MG63 (cell line): Measurements from ENCODE around the gene NALCN. TPM values are rescaled to one million over a fixed set of nuclear protein-coding genes. Genes with fewer than 3 reads are reported as not detected.
A peak's percentile ranks its signal among the peaks of the same experiment; 100 is the strongest.

Source experiments
- DNase-seq: peaks from one replicate; pipeline ENCODE4 v3.0.0-alpha.2; 2020
- H3K27me3 ChIP-seq: fragments of 250-450 bp; sonication (Bioruptor Pico); 2 replicates; pipeline ENCODE4 v1.5.1; 2020; ENCODE audit warnings: mild to moderate bottlenecking, moderate library complexity
- H3K36me3 ChIP-seq: fragments of 250-450 bp; sonication (Bioruptor Pico); 2 replicates; pipeline ENCODE4 v1.5.1; 2020; ENCODE audit warnings: mild to moderate bottlenecking, moderate library complexity
- H3K4me3 ChIP-seq: fragments of 250-450 bp; sonication (Bioruptor Pico); 2 replicates; pipeline ENCODE4 v1.5.1; 2020; ENCODE audit warnings: mild to moderate bottlenecking, moderate library complexity
- H3K9me3 ChIP-seq: fragments of 250-450 bp; sonication (Bioruptor Pico); 2 replicates; pipeline ENCODE4 v1.5.1; 2020; ENCODE audit warnings: mild to moderate bottlenecking, moderate library complexity
- total RNA-seq: library from RNA; depleted of rRNA; stranded (reverse); fragments of >200 nt; shearing (Covaris generic); gene quantifications from 2 replicates; pipeline ENCODE4 v1.2.3, GENCODE V29; 2014; ENCODE audit warnings: low replicate concordance

NALCN gene
- total RNA-seq, 1 experiment from 2014 or later, result 0.49 TPM

DNA sequence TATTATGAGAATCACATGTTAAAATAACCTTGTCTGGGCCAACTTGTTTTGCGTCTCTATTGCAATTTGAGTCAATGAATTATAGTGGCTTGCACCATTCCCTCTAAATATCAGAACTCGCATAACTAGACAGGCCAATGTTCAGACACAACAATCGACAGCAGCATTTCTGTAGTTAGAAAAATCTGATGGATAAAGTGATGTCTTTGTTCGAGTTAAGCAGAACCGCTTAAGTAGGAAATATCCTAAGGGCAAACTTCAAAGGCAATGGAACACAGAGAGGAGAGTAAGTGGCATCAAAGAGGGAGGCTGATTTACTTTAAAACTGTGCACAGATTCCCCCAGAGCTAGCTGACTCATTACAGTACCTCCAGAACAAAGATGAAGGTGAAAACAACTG, 333.9 kb downstream of the NALCN start:
- H3K36me3 ChIP-seq, result no peaks in the 10 kb centered on the region
- H3K9me3 ChIP-seq, result no peaks in the 10 kb centered on the region
- H3K4me3 ChIP-seq, result no peak overlapping the region
- no peaks in the 10 kb centered on the region for H3K27me3 ChIP-seq
- DNase-seq, result no peak

DNA sequence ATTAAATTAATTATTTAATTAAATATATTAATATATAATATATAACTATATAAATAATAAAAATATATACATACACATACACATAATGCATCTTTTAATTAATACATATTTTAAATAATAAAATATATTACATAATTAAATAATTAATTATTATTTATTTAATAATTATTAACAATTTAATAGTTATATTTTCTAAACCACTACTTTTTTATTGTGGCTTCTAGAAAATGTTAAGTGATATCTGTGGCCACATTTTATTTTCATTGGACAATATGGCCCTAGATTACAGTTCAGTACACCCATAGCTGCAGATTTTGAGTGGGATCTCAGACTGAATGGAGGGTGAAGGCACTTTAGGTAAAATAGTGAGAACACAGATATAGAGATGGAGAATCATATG, 335.7 kb downstream of the NALCN start:
- Histone ChIP-seq H3K4me3 (no peak overlapping the region), H3K36me3 (no peaks in the 10 kb centered on the region), H3K27me3 (peaks cover 1% of the 10 kb centered on the region; the same call in 1 of the 2 replicates), H3K9me3 (no peaks in the 10 kb centered on the region)
- DNase-seq, result no peak

DNA sequence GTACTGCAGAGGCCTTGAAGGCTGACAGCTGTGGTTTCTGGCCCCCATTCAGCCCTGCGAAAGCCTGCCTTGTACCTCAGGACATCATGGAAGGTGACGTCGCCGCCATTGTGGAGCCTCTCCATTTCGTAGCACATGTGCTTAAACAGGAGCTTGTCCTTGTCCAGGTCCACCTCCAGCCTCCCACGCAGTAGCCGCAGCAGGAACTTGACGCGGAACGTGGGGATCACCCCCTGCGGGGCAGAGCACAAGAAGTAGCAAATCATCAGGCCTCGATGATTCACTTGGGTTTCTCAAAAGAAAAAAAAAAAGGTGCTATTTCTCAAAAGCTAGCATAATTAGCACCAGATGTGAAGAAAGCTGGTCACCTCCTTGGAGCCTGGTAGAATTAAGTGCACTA, 351.0 kb downstream of the NALCN start:
- Histone ChIP-seq H3K4me3 (no peak overlapping the region), H3K27me3 (no peaks in the 10 kb centered on the region), H3K36me3 (no peaks in the 10 kb centered on the region), H3K9me3 (no peaks in the 10 kb centered on the region)
- no peak for DNase-seq

DNA sequence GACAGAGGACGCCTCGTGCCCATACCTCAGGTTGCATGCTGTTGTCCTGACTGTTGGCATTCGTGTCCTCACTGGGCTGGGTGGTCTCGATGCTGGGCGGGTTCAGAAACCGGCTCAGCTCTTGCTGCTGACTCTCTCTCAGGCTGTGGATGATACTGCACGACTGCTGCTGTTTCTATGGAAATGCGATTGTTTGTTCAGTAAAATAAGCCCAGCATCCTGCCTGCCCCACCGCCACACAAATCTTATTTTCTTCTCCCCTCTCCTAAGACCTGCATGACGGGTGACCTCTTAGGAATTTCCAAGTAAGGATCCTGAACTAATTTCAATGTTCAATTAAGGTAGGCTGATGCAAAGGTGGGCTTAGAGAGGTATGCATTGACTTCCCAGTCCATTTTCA, 356.5 kb downstream of the NALCN start:
- Histone ChIP-seq H3K4me3 (no peak overlapping the region), H3K36me3 (no peaks in the 10 kb centered on the region), H3K27me3 (no peaks in the 10 kb centered on the region), H3K9me3 (no peaks in the 10 kb centered on the region)
- no peak for DNase-seq

DNA sequence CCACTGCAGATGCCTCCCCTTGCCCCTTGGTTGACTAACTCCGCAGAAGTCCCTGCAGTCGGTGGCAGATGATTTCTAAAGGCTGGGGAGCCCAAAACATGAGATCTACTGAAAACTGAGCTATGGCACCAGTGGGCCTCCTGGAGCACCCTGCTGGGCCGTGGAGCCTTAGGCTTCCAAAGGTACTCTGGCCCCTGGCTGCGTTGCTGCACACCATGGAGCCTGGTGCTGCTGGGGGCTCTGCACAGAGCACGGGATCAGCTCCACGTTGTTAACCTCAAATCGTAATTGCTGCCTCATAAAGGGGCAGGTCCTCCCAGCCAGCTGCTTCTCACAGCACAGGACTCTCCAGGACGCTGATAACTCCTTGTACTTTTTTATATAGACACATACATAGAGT, 357.5 kb downstream of the NALCN start:
- DNase-seq, result no peak
- Histone ChIP-seq H3K36me3 (no peaks in the 10 kb centered on the region), H3K4me3 (no peak overlapping the region), H3K27me3 (no peaks in the 10 kb centered on the region), H3K9me3 (no peaks in the 10 kb centered on the region)

DNA sequence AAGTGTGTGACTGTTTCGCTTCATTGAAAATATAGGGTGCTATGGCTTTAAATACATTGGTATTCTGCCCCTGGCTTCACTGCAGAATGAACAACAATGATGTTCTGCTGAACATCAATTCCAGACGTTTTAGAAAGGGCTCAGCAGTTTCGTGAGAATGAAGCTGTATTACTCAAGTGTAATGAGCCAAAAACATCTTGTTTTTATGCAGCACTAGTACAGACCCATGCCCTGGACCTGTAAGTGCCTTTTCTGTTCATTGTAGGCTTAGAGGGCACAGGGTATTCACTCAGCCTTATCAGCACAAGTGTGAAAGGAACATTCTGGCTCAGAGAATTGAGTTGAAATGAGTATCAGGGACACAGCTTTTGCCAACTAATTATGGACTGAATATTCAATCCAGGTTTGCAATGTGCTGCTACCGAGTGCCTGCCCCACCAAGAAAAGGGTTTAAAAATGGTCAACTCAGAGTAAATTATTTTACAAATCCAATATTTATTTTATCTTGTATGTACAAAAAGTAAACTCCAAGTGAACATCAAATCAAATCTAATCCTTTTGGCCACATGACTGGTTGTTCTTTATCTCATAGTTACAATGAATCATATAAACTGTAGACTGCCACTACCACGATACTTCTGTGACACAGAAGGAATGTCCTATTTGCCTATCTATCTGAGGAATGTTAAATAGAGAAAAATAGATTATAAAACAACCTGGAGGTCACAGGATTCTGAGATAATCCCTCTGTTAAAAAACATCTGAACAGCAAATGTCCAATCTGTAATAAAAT, 362.8 kb downstream of the NALCN start:
- Histone ChIP-seq H3K36me3 (no peaks in the 10 kb centered on the region), H3K4me3 (no peak overlapping the region), H3K27me3 (no peaks in the 10 kb centered on the region), H3K9me3 (no peaks in the 10 kb centered on the region)
- no peak for DNase-seq

DNA sequence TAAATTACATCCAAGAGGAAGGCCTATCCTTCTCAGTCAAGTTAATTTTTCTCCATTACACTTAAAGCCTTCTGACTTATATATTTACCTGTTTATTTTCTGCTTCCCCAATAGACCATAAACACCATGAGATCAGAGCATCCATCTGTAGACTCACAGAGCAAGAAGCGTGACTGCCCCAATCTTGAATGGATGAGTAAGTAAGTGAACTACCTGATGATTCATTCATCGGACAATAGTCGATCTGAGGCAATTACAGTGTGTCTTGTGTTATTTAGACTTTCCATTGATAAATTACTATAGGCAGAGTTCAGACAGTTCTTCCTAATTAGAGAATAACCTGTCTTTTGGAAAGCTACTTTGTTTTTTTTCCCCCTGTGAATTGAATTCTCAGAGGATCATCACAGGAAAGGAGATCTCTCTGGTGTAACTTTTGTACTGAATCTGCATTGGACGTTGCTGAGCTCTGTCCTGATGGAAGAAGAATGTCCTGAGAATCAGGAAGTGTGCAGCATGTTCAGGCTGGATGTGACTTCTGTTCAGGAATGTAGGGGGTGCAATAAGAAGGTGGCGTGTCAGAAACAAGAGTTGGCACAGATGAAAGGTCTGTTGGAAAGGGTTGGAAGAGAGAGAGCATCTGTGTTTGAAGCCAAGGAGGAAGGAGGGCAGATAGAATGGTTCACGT, 367.0 kb downstream of the NALCN start:
- no peaks in the 10 kb centered on the region for H3K9me3 ChIP-seq
- no peak for DNase-seq
- no peaks in the 10 kb centered on the region for H3K27me3 ChIP-seq
- H3K4me3 ChIP-seq, result no peak overlapping the region
- H3K36me3 ChIP-seq, result no peaks in the 10 kb centered on the region

DNA sequence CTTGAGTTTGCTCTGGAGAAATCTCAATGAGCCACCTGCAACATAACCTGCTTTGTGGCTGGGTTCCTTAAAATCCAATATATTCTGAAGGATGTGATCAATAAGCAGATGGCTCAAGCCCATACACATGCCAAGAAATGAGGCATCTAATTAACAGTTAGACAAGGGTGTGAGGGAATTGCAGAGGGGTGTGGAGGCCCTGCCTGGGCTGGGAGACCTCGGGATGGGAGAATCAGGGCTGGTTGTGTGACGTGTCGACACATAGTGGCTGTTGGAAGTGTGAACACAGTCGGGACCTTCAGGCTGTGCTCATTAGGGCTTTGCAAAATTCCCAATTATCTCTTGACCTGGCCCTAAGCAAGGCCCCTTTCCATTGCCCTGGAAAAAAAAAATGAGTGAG, 379.8 kb downstream of the NALCN start:
- H3K9me3 ChIP-seq, result no peaks in the 10 kb centered on the region
- H3K27me3 ChIP-seq, result no peaks in the 10 kb centered on the region
- no peak overlapping the region for H3K4me3 ChIP-seq
- DNase-seq, result no peak
- no peaks in the 10 kb centered on the region for H3K36me3 ChIP-seq

DNA sequence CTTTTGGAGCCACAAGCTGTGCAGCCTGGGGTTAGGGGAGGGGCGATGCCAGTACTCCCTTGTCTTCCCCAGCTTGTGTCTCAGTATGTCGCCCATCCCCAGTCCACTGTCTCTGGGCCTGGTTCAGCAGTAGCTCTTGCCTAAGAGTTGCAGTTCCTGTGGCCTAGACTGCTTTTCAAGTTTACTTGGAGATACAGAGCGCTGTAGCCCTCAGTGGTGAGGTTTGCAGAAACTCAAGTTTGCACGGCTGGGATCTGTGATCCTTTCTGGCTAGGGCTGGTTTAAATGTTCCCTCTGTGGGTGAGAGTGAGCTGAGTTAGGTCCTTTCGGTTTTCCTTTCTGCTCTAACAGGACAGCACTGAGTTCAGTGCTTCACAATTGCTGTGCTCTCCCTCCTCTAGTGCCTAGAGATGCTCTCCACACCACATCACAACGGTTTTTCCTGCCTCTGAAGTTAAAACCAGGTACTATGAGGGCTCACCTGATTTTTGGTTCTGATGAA, 381.1 kb downstream of the NALCN start:
- H3K36me3 ChIP-seq, result no peaks in the 10 kb centered on the region
- H3K27me3 ChIP-seq, result no peaks in the 10 kb centered on the region; the same call in 1 of the 2 replicates
- DNase-seq, result no peak
- H3K4me3 ChIP-seq, result no peak overlapping the region
- H3K9me3 ChIP-seq, result no peaks in the 10 kb centered on the region

DNA sequence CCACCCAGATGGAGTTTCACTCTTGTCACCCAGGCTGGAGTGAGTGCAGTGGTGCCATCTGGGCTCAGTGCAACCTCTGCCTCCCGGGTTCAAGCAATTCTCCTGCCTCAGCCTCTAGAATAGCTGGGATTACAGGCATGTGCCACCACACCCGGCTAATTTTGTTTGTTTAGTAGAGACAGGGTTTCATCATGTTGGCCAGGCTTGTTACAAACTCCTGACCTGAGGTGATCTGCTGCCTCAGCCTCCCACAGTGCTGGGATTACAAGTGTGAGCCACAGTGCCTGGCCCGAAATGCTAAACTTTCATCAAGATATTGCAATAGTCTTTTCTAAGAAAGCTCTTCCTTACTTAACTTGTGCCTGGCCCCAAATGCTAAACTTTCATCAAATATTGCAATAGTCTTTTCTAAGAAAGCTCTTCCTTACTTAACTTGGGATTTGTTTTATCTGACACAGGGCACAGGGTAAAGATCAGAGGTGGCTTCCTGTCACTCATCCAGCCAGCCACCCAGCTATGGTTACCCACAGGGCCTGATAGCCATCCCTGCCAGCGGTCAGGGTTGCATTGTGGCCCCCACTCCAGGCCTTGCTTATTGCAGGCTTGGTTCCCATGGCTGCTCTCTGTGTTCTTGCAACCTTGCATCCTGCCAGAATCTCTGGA, 389.4 kb downstream of the NALCN start:
- Histone ChIP-seq H3K36me3 (no peaks in the 10 kb centered on the region), H3K4me3 (no peak overlapping the region), H3K9me3 (no peaks in the 10 kb centered on the region), H3K27me3 (no peaks in the 10 kb centered on the region; the same call in 1 of the 2 replicates)
- no peak for DNase-seq

DNA sequence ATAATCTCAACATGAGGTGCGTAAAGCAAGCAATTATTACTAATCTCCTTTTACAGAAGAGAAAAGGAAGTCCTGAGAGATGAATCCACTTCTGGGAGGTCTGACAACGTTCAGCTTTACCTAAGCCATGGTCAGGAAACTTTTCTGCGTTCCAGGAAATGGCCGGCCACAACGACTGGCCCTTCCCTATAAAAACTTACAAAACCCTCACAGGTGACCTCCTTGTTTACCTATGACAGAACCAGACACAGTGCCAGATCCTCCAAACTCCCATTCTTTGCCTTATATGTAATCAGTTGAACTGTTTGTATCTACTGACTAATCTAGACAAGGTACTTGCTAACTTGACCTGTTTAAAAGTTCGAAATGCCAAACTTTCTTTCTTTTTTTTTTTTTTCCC, 390.0 kb downstream of the NALCN start:
- Histone ChIP-seq H3K9me3 (no peaks in the 10 kb centered on the region), H3K27me3 (no peaks in the 10 kb centered on the region; the same call in 1 of the 2 replicates), H3K36me3 (no peaks in the 10 kb centered on the region), H3K4me3 (no peak overlapping the region)
- no peak for DNase-seq

DNA sequence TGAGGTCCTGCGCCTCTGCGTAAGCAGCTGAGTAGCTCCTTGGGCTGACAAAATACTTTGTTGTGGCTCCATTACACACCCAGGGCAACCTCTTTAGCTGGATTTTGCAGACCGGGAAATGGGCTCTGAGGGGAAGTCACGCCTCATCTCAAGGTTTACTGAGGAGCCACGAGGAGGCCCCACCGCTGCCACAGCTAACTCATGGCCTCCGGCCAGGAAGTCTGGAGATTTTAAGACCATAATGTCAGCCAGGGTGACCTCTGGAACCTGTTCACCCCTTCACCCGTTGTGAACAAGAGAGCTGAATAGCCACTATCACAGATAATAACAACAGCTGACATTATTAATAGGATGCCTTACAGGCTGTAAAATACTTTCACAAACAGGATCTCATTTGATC, 390.4 kb downstream of the NALCN start:
- Histone ChIP-seq H3K36me3 (no peaks in the 10 kb centered on the region), H3K27me3 (no peaks in the 10 kb centered on the region; the same call in 1 of the 2 replicates), H3K4me3 (no peak overlapping the region), H3K9me3 (no peaks in the 10 kb centered on the region)
- DNase-seq, result no peak

DNA sequence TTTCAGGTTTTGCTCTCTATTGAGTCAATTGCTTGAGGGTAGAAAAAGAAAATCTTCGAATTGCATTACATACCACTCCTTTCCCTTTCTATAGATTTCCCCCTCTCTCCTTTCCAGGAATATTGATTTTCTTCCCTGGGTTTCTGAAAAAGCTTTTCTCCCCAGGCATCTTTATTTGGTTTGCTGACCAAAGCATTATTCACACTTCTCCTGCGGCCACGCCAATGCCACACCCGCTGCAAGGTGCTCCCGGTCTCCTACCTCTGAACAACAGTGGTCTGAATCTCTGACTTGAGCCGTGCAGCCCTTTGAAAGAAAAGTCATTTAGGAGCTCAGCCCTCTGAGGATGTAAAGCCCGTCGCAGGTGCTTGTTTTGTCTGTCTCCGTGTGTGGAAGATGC, 390.8 kb downstream of the NALCN start:
- H3K27me3 ChIP-seq, result no peaks in the 10 kb centered on the region
- no peak for DNase-seq
- H3K9me3 ChIP-seq, result no peaks in the 10 kb centered on the region
- no peak overlapping the region for H3K4me3 ChIP-seq
- H3K36me3 ChIP-seq, result no peaks in the 10 kb centered on the region

DNA sequence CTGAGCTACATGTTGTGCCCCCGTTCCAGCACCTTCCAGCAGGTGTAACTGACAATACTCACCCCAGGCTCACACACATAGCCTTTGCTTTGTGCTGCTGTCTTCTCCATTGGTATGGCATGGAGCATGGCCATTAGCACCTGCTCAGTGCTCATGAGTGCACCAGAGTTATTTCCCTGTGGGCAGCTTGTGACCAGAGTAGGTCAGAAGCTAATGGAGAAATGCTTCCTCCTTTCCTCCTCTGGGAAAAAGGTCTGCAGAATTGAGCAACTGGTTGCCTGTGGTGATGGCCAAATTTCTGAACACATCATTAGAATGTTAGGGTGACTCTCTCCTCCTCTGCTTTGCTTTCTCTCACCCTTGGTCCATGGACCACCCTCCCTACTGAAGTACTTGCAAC, 397.2 kb downstream of the NALCN start:
- Histone ChIP-seq H3K36me3 (no peaks in the 10 kb centered on the region), H3K27me3 (no peaks in the 10 kb centered on the region), H3K9me3 (no peaks in the 10 kb centered on the region), H3K4me3 (no peak overlapping the region)
- DNase-seq, result no peak

DNA sequence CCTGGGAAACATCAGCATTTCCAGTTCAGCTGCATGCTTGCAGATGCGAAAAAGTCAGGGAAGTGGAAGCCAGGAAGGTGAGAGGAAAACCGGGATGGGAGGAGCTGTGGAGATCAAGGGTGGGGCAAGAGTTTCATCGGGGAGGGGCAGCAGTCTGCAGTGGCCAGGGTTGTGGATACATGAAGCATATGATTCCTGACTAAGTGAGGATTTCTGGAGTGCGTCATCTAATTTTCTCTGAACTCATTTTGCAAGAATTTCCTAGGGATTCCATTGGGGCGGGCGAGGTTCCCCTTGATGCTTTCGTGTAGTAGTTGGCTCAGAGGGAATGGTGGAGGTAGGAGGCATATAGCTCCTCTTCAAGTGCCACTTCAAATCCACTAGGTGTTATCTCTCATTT, 397.6 kb downstream of the NALCN start:
- no peaks in the 10 kb centered on the region for H3K27me3 ChIP-seq
- H3K36me3 ChIP-seq, result no peaks in the 10 kb centered on the region
- DNase-seq, result peak; percentile 54
- no peaks in the 10 kb centered on the region for H3K9me3 ChIP-seq
- no peak overlapping the region for H3K4me3 ChIP-seq

DNA sequence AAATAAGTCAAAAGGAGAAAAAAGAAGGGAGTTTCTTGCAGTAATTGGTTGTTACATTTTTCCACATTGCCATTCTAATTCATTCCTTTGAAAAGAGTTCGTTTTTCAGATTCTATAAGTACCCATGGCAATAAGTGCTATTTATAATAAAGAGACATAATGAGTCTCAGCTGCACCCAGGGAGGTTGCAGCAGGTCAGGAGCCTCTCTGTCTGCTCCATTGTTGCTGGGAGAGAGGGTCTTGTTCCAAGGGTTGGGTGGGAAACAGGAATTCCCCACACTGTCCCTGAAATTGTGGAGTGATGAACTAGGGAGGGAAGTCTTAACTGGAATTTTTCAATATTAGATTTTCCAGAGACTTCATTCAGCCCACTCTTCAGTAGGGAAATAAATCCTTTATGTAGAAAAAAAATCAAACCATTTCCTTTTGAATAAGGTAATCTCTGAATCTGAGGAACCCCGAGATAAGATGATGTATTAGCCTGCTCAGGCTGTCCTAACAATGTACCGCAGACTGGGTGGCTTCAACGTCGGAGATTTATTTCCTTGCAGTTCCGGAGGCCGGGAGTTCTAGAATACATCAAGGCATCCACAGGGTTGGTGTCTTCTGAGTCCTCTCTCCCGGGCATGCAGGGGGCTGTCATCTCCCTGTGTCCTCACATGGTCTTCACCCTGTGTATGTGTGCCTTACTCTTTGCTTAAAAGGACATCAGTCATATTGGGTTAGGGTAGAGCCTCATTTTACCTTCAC, 399.0 kb downstream of the NALCN start:
- DNase-seq, result no peak
- H3K36me3 ChIP-seq, result no peaks in the 10 kb centered on the region
- H3K27me3 ChIP-seq, result no peaks in the 10 kb centered on the region

DNA sequence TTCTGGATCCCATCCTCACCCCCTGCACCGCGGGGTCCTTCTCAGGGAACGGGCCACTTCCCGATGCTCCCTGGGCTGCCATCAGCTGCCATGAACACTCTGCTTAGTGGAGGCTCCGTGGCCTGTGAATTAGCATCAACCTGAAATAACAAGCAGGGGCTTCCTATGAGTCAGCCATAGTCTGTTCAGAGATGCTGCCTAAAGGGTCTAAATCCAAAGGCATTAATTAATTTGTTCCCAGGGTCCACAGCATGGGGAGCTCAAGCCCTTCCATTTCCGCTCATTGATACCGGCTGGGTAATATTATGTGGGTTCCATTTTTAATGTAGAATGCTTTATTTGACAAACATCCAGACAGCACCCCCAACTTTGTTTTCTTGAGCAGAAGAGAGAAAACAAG, 399.8 kb downstream of the NALCN start:
- Histone ChIP-seq H3K9me3 (no peaks in the 10 kb centered on the region), H3K4me3 (no peak overlapping the region), H3K27me3 (no peaks in the 10 kb centered on the region), H3K36me3 (no peaks in the 10 kb centered on the region)
- DNase-seq, result no peak

More for the DNA sequence above, 399.0 kb downstream of the NALCN start:
- H3K9me3 ChIP-seq, result no peaks in the 10 kb centered on the region
- no peak overlapping the region for H3K4me3 ChIP-seq
